HCT116 (cell line): Measurements from ENCODE around the gene GPR6. TPM values are rescaled to one million over a fixed set of nuclear protein-coding genes. Genes with fewer than 3 reads are reported as not detected.

Experiments used
- ATAC-seq: fragments of 200-7000 bp; cut with Tn5 transposase; 2 replicates; pipeline ENCODE4 v1.9.1; 2020; ENCODE audit warnings: mild to moderate bottlenecking, moderate library complexity
- BruUV-seq: library from RNA; stranded (reverse); fragments of 400-500 nt; replicated peaks from 2 replicates; lab custom pipeline; 2021; lab: Mats Ljungman, UMichigan
- CTCF ChIA-PET: fragments of 300-600 bp; sonication (Branson Sonifier 250); formaldehyde crosslinking; loops from one replicate; lab custom pipeline; 2021; ENCODE audit warnings: antibody characterized with exemption; lab: Charles Lee
- POLR2A ChIA-PET: fragments of 300-600, 350-600 bp; sonication (Branson Sonifier 250); formaldehyde crosslinking; loops from one replicate; lab custom pipeline; 2021; ENCODE audit warnings: antibody characterized with exemption; lab: Charles Lee
- RAD21 ChIA-PET, 2 experiments: fragments of 300-600 bp; sonication (Branson Sonifier 250); formaldehyde crosslinking; loops; one replicate each; lab custom pipeline; 2023; ENCODE audit warnings: low total read pairs in 2 of 2; ENCODE audit not compliant: uncharacterized antibody in 2 of 2, unreplicated experiment in 2 of 2, low non-redundant PET in 1 of 2; lab: Charles Lee
- DNase-seq: peaks from one replicate; pipeline ENCODE4 v3.0.0-alpha.2; 2010; ENCODE audit warnings: low read depth, low spot score
- H2AFZ ChIP-seq: fragments of 200-600 bp; shearing (Covaris generic), sonication (generic); 2 replicates; pipeline ENCODE4 v1.6.1; 2017; ENCODE audit warnings: low read depth, mixed run types, mixed read lengths, antibody characterized with exemption, low read length; ENCODE audit not compliant: poor library complexity, severe bottlenecking
- H3K27ac ChIP-seq: 2 replicates; pipeline ENCODE4 v1.5.1; 2012; ENCODE audit warnings: low read depth, low read length
- H3K27me3 ChIP-seq: fragments of 200-600 bp; sonication (generic); 2 replicates; pipeline ENCODE4 v1.6.1; 2016; ENCODE audit warnings: mixed run types, low read length, mixed read lengths; ENCODE audit not compliant: insufficient read depth
- H3K36me3 ChIP-seq, 2 experiments: fragments of 200-500 bp in 1 of 2; fragments of 200-600 bp in 1 of 2; sonication (Bioruptor generic) in 1 of 2; sonication (generic) in 1 of 2; 2 replicates each; pipeline versions ENCODE4 v1.5.1 to v1.6.1; 2014 to 2016; ENCODE audit warnings: low read length in 2 of 2, inconsistent platforms in 1 of 2, mixed read lengths in 1 of 2, mixed run types in 1 of 2; ENCODE audit not compliant: insufficient read depth in 2 of 2, control insufficient read depth in 1 of 2
- H3K4me1 ChIP-seq, 2 experiments: fragments of 200-600 bp in 1 of 2; sonication (generic) in 1 of 2; 2 replicates each; pipeline versions ENCODE4 v1.5.1 to v1.6.1; 2012 to 2017; ENCODE audit warnings: low read length in 2 of 2, inconsistent platforms in 1 of 2, mild to moderate bottlenecking in 1 of 2, mixed read lengths in 1 of 2, mixed run types in 1 of 2, moderate library complexity in 1 of 2; ENCODE audit not compliant: insufficient read depth in 2 of 2, control insufficient read depth in 1 of 2
- H3K4me2 ChIP-seq: fragments of 200-600 bp; sonication (generic); 2 replicates; pipeline ENCODE4 v1.6.1; 2017; ENCODE audit warnings: mixed run types, low read length, mixed read lengths
- H3K4me3 ChIP-seq, 2 experiments: fragments of 200-600 bp in 1 of 2; sonication (generic) in 1 of 2; replicated peaks in 1 of 2; 2 replicates each; pipeline ENCODE4 v1.5.1; 2011 to 2016; ENCODE audit warnings: low read length in 2 of 2, control low read depth in 1 of 2, low read depth in 1 of 2, mild to moderate bottlenecking in 1 of 2, mixed read lengths in 1 of 2, mixed run types in 1 of 2
- H3K79me2 ChIP-seq: fragments of 200-600 bp; sonication (generic); 2 replicates; pipeline ENCODE4 v1.6.1; 2017; ENCODE audit warnings: mild to moderate bottlenecking, mixed run types, low read length, moderate library complexity, mixed read lengths; ENCODE audit not compliant: insufficient read depth
- H3K9ac ChIP-seq: fragments of 200-600 bp; sonication (generic); 2 replicates; pipeline ENCODE4 v1.6.1; 2016; ENCODE audit warnings: low read length, mixed read lengths
- H3K9me2 ChIP-seq: fragments of 200-600 bp; sonication (generic), shearing (Covaris generic); 2 replicates; pipeline ENCODE4 v1.6.1; 2017; ENCODE audit warnings: mixed run types, mild to moderate bottlenecking, moderate library complexity; ENCODE audit not compliant: insufficient read depth
- H3K9me3 ChIP-seq, 2 experiments: fragments of 200-500 bp in 1 of 2; fragments of 200-600 bp in 1 of 2; sonication (Bioruptor generic) in 1 of 2; sonication (generic) in 1 of 2; 2 replicates each; pipeline ENCODE4 v1.6.1; 2014 to 2017; ENCODE audit warnings: low read length in 2 of 2, mixed read lengths in 2 of 2, inconsistent platforms in 1 of 2, low read depth in 1 of 2, mild to moderate bottlenecking in 1 of 2, mixed run types in 1 of 2, moderate library complexity in 1 of 2; ENCODE audit not compliant: control insufficient read depth in 1 of 2, insufficient read depth in 1 of 2
- H4K20me1 ChIP-seq: fragments of 200-600 bp; sonication (generic), shearing (Covaris generic); 2 replicates; pipeline ENCODE4 v1.6.1; 2017; ENCODE audit warnings: mixed run types, mild to moderate bottlenecking, moderate library complexity; ENCODE audit not compliant: insufficient read depth
- CBX3 ChIP-seq: IDR thresholded peaks from 2 replicates; pipeline ENCODE4 v1.6.1; 2012; ENCODE audit warnings: low read depth
- CEBPB ChIP-seq: IDR thresholded peaks from 2 replicates; pipeline ENCODE4 v1.6.1; 2012; ENCODE audit warnings: low read depth
- EZH2 ChIP-seq: fragments of 200-600 bp; sonication (generic); IDR thresholded peaks from 2 replicates; pipeline ENCODE4 v1.6.1; 2017; ENCODE audit warnings: antibody characterized with exemption, mixed run types
- EZH2phosphoT487 ChIP-seq: fragments of 200-600 bp; IDR thresholded peaks from 2 replicates; pipeline ENCODE4 v1.6.1; 2018; ENCODE audit warnings: antibody characterized with exemption, borderline replicate concordance
- FOSL1 ChIP-seq: IDR thresholded peaks from 2 replicates; pipeline ENCODE4 v1.6.1; 2012; ENCODE audit warnings: low read depth
- JUND ChIP-seq: IDR thresholded peaks from 2 replicates; pipeline ENCODE4 v1.6.1; 2012
- POLR2A ChIP-seq: IDR thresholded peaks from 2 replicates; pipeline ENCODE4 v1.7.0; 2011; ENCODE audit warnings: borderline replicate concordance; ENCODE audit not compliant: insufficient read depth, insufficient read length; ENCODE audit errors: extremely low read depth
- RAD21 ChIP-seq: IDR thresholded peaks from 2 replicates; pipeline ENCODE4 v1.6.1; 2012; ENCODE audit warnings: low read depth, mild to moderate bottlenecking
- SIN3A ChIP-seq: IDR thresholded peaks from 2 replicates; pipeline ENCODE4 v1.6.1; 2012; ENCODE audit warnings: low read depth
- SP1 ChIP-seq: IDR thresholded peaks from 2 replicates; pipeline ENCODE4 v1.6.1; 2012; ENCODE audit warnings: low read depth
- TCF7L2 ChIP-seq: IDR thresholded peaks from 2 replicates; pipeline ENCODE4 v1.7.0; 2011; ENCODE audit warnings: borderline replicate concordance, inconsistent platforms; ENCODE audit not compliant: insufficient read depth, insufficient read length; ENCODE audit errors: extremely low read depth
- ZFX ChIP-seq: fragments of 450-650 bp; IDR thresholded peaks from 2 replicates; pipeline ENCODE4 v1.6.1; 2017
- ZNF274 ChIP-seq: fragments of 200-500 bp; sonication (Bioruptor generic); IDR thresholded peaks from 2 replicates; pipeline ENCODE4 v1.6.1; 2014; ENCODE audit warnings: mild to moderate bottlenecking, low read depth, low read length, inconsistent platforms
- intact Hi-C: fragments of 100-400 bp; cut with micrococcal nuclease; formaldehyde crosslinking; loops from 2 replicates; pipeline ENCODE4 v1.10.0; 2022
- total RNA-seq: library from RNA; stranded (reverse); gene quantifications from one replicate; pipeline ENCODE4 v1.2.1, GENCODE V29; 2021; ENCODE audit not compliant: unreplicated experiment
- TF ChIP-seq, protein P1 (sequence below): IDR thresholded peaks from 2 replicates; pipeline ENCODE4 v1.6.1; 2012; ENCODE audit warnings: low read depth
- TF ChIP-seq, protein P2 (sequence below): IDR thresholded peaks from 2 replicates; pipeline ENCODE4 v1.6.1; 2012
- TF ChIP-seq, protein P3 (sequence below): IDR thresholded peaks from 2 replicates; pipeline ENCODE4 v1.6.1; 2011; ENCODE audit warnings: mild to moderate bottlenecking, low read length, moderate library complexity; ENCODE audit not compliant: insufficient replicate concordance; ENCODE audit errors: extremely low read depth
- TF ChIP-seq, protein P4 (sequence below): IDR thresholded peaks from 2 replicates; pipeline ENCODE4 v1.6.1; 2012

The GPR6 gene
- total RNA-seq, 1 experiment from 2014 or later, result not detected

DNA sequence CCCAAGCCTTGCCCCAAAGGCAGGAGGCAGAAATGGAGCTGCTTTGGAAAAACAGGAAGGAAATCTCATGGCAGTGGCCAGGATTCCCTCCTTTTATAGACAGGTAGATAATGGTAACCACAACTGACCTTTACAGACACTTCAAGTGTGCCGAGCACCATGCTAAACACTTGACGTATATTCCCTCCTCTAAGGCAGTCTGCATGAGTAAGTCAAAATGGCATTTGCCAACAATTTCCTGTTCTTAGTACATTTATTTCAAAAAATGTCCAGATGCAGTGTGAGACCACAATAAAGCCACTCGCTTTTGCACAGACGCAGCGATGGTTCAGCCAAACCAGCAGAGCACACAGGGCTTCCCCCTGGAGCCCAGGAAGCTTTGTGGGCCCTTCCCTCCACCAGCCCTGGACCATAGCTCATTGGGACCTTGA is 16.5 kb upstream of the GPR6 start:
- POLR2A ChIA-PET, result no interaction called here
- BruUV-seq, result no TSS peak
- H3K79me2 ChIP-seq, result no peaks in the 10 kb centered on the region
- TF ChIP-seq FOSL1, result peak; percentile 50
- peak; percentile 43; the same call in 1 of the 2 replicates for TF ChIP-seq CBX3
- TF ChIP-seq, protein P1, sequence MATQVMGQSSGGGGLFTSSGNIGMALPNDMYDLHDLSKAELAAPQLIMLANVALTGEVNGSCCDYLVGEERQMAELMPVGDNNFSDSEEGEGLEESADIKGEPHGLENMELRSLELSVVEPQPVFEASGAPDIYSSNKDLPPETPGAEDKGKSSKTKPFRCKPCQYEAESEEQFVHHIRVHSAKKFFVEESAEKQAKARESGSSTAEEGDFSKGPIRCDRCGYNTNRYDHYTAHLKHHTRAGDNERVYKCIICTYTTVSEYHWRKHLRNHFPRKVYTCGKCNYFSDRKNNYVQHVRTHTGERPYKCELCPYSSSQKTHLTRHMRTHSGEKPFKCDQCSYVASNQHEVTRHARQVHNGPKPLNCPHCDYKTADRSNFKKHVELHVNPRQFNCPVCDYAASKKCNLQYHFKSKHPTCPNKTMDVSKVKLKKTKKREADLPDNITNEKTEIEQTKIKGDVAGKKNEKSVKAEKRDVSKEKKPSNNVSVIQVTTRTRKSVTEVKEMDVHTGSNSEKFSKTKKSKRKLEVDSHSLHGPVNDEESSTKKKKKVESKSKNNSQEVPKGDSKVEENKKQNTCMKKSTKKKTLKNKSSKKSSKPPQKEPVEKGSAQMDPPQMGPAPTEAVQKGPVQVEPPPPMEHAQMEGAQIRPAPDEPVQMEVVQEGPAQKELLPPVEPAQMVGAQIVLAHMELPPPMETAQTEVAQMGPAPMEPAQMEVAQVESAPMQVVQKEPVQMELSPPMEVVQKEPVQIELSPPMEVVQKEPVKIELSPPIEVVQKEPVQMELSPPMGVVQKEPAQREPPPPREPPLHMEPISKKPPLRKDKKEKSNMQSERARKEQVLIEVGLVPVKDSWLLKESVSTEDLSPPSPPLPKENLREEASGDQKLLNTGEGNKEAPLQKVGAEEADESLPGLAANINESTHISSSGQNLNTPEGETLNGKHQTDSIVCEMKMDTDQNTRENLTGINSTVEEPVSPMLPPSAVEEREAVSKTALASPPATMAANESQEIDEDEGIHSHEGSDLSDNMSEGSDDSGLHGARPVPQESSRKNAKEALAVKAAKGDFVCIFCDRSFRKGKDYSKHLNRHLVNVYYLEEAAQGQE, result no peak
- no peak for TF ChIP-seq POLR2A
- no peak for TF ChIP-seq EZH2
- TF ChIP-seq RAD21, result no peak
- no peak for TF ChIP-seq ZFX
- TF ChIP-seq SP1, result peak; percentile 64
- 0 out of 2 replicates have a peak, but pooled peaks have one; percentile 34 for TF ChIP-seq SIN3A
- TF ChIP-seq EZH2phosphoT487, result no peak
- TF ChIP-seq TCF7L2, result no peak
- no peak for TF ChIP-seq CEBPB
- TF ChIP-seq ZNF274, result no peak
- peak; percentile 64 for TF ChIP-seq JUND
- TF ChIP-seq, protein P2, sequence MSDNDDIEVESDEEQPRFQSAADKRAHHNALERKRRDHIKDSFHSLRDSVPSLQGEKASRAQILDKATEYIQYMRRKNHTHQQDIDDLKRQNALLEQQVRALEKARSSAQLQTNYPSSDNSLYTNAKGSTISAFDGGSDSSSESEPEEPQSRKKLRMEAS, result peak; percentile 68
- TF ChIP-seq, protein P3, sequence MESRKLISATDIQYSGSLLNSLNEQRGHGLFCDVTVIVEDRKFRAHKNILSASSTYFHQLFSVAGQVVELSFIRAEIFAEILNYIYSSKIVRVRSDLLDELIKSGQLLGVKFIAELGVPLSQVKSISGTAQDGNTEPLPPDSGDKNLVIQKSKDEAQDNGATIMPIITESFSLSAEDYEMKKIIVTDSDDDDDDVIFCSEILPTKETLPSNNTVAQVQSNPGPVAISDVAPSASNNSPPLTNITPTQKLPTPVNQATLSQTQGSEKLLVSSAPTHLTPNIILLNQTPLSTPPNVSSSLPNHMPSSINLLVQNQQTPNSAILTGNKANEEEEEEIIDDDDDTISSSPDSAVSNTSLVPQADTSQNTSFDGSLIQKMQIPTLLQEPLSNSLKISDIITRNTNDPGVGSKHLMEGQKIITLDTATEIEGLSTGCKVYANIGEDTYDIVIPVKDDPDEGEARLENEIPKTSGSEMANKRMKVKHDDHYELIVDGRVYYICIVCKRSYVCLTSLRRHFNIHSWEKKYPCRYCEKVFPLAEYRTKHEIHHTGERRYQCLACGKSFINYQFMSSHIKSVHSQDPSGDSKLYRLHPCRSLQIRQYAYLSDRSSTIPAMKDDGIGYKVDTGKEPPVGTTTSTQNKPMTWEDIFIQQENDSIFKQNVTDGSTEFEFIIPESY, result no peak
- TF ChIP-seq, protein P4, sequence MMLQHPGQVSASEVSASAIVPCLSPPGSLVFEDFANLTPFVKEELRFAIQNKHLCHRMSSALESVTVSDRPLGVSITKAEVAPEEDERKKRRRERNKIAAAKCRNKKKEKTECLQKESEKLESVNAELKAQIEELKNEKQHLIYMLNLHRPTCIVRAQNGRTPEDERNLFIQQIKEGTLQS, result no peak
- peak overlapping the region in 1 of 2 experiments; percentile 17; a peak in 1 of 4 replicates for H3K4me3 ChIP-seq
- RAD21 ChIA-PET, result interaction anchor here (1.0 to 1.5 kb wide), 2 partner anchors 69 to 78 kb away, joined by 3 read pairs; no protein-coding TSS in a partner anchor
- intact Hi-C loops, result no loop called here
- H3K27ac ChIP-seq, result peak overlapping the region; percentile 53
- CTCF ChIA-PET, result interaction anchor here (1.1 kb wide), 1 partner anchor 78 kb away, joined by 3 read pairs; no protein-coding TSS in a partner anchor
- H3K9me3 ChIP-seq, result no peaks in the 10 kb centered on the region
- H3K36me3 ChIP-seq, result no peaks in the 10 kb centered on the region
- H3K9ac ChIP-seq, result peak overlapping the region; percentile 27; the same call in 1 of the 2 replicates
- H3K4me2 ChIP-seq, result peak overlapping the region; percentile 64
- DNase-seq, result peak; percentile 76
- H3K4me1 ChIP-seq, result peaks cover 23 to 33% of the 10 kb centered on the region in 2 experiments
- H3K27me3 ChIP-seq, result no peaks in the 10 kb centered on the region
- no peaks in the 10 kb centered on the region for H3K9me2 ChIP-seq
- H4K20me1 ChIP-seq, result no peaks in the 10 kb centered on the region
- peak; percentile 80 for ATAC-seq
- peak overlapping the region; percentile 72 for H2AFZ ChIP-seq
